Mesendoderm (in vitro differentiated cells): ENCODE results near the gene DFFA.
A peak's percentile ranks its signal among the peaks of the same experiment; 100 is the strongest.

Source experiments
- DNase-seq: peaks from one replicate; pipeline ENCODE4 v3.0.0; 2013
- H2AK5ac ChIP-seq: 2 replicates; pipeline ENCODE4 v1.6.1; 2013; ENCODE audit warnings: low read length, inconsistent platforms
- H2BK120ac ChIP-seq: 2 replicates; pipeline ENCODE4 v1.6.1; 2013; ENCODE audit warnings: low read depth, mild to moderate bottlenecking, low read length, moderate library complexity, mixed read lengths
- H2BK15ac ChIP-seq: replicated peaks from 2 replicates; pipeline ENCODE4 v1.6.1; 2013; ENCODE audit warnings: low read depth, mild to moderate bottlenecking, moderate library complexity
- H2BK5ac ChIP-seq: 2 replicates; pipeline ENCODE4 v1.6.1; 2013; ENCODE audit warnings: low read length, inconsistent platforms
- H3K18ac ChIP-seq: 2 replicates; pipeline ENCODE4 v1.6.1; 2013; ENCODE audit warnings: mild to moderate bottlenecking, low read length, mixed read lengths
- H3K23ac ChIP-seq: one replicate; pipeline ENCODE4 v1.6.1; 2013; ENCODE audit warnings: low read length
- H3K27ac ChIP-seq: 2 replicates; pipeline ENCODE4 v1.5.1; 2013; ENCODE audit warnings: low read depth, mild to moderate bottlenecking, inconsistent platforms, low read length, moderate library complexity
- H3K27me3 ChIP-seq: 2 replicates; pipeline ENCODE4 v1.6.1; 2013; ENCODE audit warnings: low read length, control low read depth, mild to moderate bottlenecking, inconsistent platforms; ENCODE audit not compliant: insufficient read depth, poor library complexity
- H3K36me3 ChIP-seq: 2 replicates; pipeline ENCODE4 v1.6.1; 2013; ENCODE audit warnings: low read length, inconsistent platforms; ENCODE audit not compliant: control insufficient read depth, insufficient read depth
- H3K4ac ChIP-seq: one replicate; pipeline ENCODE4 v1.6.1; 2013; ENCODE audit warnings: low read depth, mild to moderate bottlenecking, low read length, moderate library complexity
- H3K4me1 ChIP-seq: 2 replicates; pipeline ENCODE4 v1.6.1; 2013; ENCODE audit warnings: low read depth, low read length, inconsistent platforms; ENCODE audit not compliant: control insufficient read depth
- H3K4me2 ChIP-seq: 2 replicates; pipeline ENCODE4 v1.6.1; 2013; ENCODE audit warnings: low read length
- H3K4me3 ChIP-seq: 2 replicates; pipeline ENCODE4 v1.5.1; 2013; ENCODE audit warnings: mild to moderate bottlenecking, low read length
- H3K56ac ChIP-seq: one replicate; pipeline ENCODE4 v1.6.1; 2013; ENCODE audit warnings: low read length
- H3K79me1 ChIP-seq: 2 replicates; pipeline ENCODE4 v1.6.1; 2013; ENCODE audit warnings: low read length, inconsistent platforms
- H3K79me2 ChIP-seq: 2 replicates; pipeline ENCODE4 v1.6.1; 2013; ENCODE audit warnings: mild to moderate bottlenecking, low read length; ENCODE audit not compliant: control insufficient read depth, insufficient read depth
- H3K9ac ChIP-seq: 2 replicates; pipeline ENCODE4 v1.6.1; 2013; ENCODE audit warnings: low read length, inconsistent platforms
- H4K5ac ChIP-seq: one replicate; pipeline ENCODE4 v1.6.1; 2013; ENCODE audit warnings: low read length
- H4K8ac ChIP-seq: one replicate; pipeline ENCODE4 v1.6.1; 2013; ENCODE audit warnings: low read depth, mild to moderate bottlenecking, control low read depth, low read length, moderate library complexity
- WGBS: extraction: QIAGEN DNeasy Blood & Tissue Kit; methylation state at CpG from one replicate; pipeline ENCODE4 v1.1.7; 2013; ENCODE audit warnings: low lambda C conversion rate, missing lambda C conversion rate; ENCODE audit not compliant: insufficient coverage; ENCODE audit errors: extremely low coverage; 5-methylcytosine and 5-hydroxymethylcytosine counted together

DFFA gene

DNA sequence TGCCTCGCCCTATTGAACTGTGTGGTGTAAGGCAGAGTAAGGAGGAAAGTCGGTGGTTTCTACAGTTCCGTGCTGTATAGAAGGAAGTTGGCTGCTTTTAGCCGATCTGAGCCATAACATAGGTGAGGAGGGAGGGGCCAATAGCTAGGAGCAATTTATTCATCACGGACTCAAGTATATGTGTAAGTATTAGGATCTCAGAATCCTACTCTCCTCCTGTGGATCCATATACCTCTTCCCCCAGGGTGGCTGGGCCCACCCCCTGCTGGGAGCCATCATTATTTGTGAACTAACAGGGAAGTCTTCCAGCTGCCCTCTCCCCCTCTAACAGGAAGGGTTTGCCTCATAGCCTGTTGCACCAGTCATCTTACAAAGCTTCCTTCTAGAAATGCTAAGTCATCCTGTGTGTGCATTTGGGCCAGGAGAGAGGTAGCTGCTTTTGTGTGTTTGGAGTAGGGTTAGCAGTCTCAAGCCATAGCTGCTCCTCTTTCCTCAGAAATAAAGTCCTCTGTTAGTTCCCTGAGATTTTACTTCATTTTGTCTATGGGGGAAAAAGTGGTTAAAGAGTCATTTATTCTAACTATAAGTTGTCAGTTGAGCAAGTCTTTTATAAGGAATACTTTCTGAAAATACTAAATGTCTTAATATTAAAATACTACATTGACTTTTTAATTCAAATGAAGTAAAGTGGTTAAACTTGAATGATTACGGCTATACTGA, 57.0 kb downstream of the DFFA start:
- Histone ChIP-seq H2BK120ac (no peak overlapping the region), H3K79me2 (no peaks in the 10 kb centered on the region), H3K4me3 (no peak overlapping the region), H3K4me2 (no peak overlapping the region), H3K9ac (no peak overlapping the region), H3K4me1 (peaks cover 3% of the 10 kb centered on the region), H4K8ac (no peak overlapping the region), H3K79me1 (no peaks in the 10 kb centered on the region), H3K27ac (peak overlapping the region; percentile 36), H3K4ac (no peak overlapping the region), H4K5ac (no peak overlapping the region), H3K36me3 (peaks cover 23% of the 10 kb centered on the region), H2BK15ac (no peak overlapping the region), H3K18ac (no peak overlapping the region), H2AK5ac (no peak overlapping the region), H3K27me3 (no peaks in the 10 kb centered on the region), H3K23ac (no peak overlapping the region), H2BK5ac (no peak overlapping the region), H3K56ac (peak overlapping the region; percentile 52)
- DNase-seq, result peak; percentile 92
- WGBS, result no CpG with 5 or more reads among the region's 6 CpGs

DNA sequence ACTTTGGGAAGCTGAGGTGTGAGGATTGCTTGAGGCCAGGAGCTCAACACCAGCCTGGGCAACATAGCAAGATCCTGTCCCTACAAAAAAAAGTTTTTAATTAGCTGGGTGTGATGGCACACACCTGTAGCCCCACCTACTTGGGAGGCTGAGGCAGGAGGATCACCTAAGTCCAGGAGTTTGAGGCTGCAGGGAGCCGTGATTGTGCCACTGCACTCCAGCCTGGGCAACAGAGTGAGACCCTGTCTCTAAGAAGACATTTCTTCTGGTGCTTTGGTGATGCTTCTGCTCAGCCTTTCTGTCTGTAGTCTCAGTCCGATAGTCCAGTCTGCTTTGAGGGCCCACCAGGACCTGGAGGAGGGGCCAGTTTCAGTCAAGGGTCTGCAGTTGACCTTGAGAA, 65.1 kb downstream of the DFFA start:
- WGBS, result no CpG with 5 or more reads among the region's 2 CpGs
- Histone ChIP-seq H3K27me3 (no peaks in the 10 kb centered on the region), H3K56ac (no peak overlapping the region), H3K4ac (no peak overlapping the region), H2BK15ac (no peak overlapping the region), H3K4me3 (no peak overlapping the region), H4K5ac (no peak overlapping the region), H3K4me2 (no peak overlapping the region), H3K9ac (no peak overlapping the region), H2BK120ac (no peak overlapping the region), H3K4me1 (no peaks in the 10 kb centered on the region), H3K27ac (no peak overlapping the region), H3K79me1 (peaks cover 3% of the 10 kb centered on the region), H2BK5ac (no peak overlapping the region), H3K36me3 (peaks cover 37% of the 10 kb centered on the region), H3K18ac (no peak overlapping the region), H4K8ac (no peak overlapping the region), H2AK5ac (no peak overlapping the region), H3K23ac (no peak overlapping the region), H3K79me2 (no peaks in the 10 kb centered on the region)
- no peak for DNase-seq
